B cell (primary cell): ENCODE data around the gene ATG3. TPM values are rescaled to one million over a fixed set of nuclear protein-coding genes. Genes with fewer than 3 reads are reported as not detected.

Experiments
- ATAC-seq: fragments of 200-7000 bp; cut with Tn5 transposase; one replicate; pipeline ENCODE4 v1.10.0; 2021; ENCODE audit warnings: low read depth, mild to moderate bottlenecking, moderate number of reproducible peaks, moderate library complexity
- CTCF ChIA-PET: fragments of 350-600 bp; sonication (Branson Sonifier 250); formaldehyde crosslinking; loops from one replicate; lab custom pipeline; 2021; ENCODE audit warnings: antibody characterized with exemption, inconsistent platforms; lab: Charles Lee
- POLR2A ChIA-PET: fragments of 350-600 bp; sonication (Branson Sonifier 250); formaldehyde crosslinking; loops from one replicate; lab custom pipeline; 2021; ENCODE audit warnings: antibody characterized with exemption; lab: Charles Lee
- DNase-seq: peaks from one replicate; pipeline ENCODE4 v3.0.0; 2013
- H2AFZ ChIP-seq: 2 replicates; pipeline ENCODE4 v1.6.1; 2012; ENCODE audit warnings: mild to moderate bottlenecking, low read depth, low read length; ENCODE audit not compliant: insufficient read depth, poor library complexity, severe bottlenecking
- H3K27ac ChIP-seq, 2 donors: 1 replicate in 1 of 2; 2 replicates in 1 of 2; pipeline ENCODE4 v1.5.1; 2012 to 2013; ENCODE audit warnings: low read length in 2 of 2, mild to moderate bottlenecking in 2 of 2, moderate library complexity in 1 of 2
- H3K27me3 ChIP-seq, 4 experiments: fragments of 200-600 bp in 1 of 4; sonication (generic) in 1 of 4; replicated peaks in 1 of 4; 1 replicate in 2 of 4; 2 replicates in 2 of 4; pipeline versions ENCODE4 v1.6.1 to v1.7.0; 2013 to 2016; ENCODE audit warnings: low read length in 3 of 4, mild to moderate bottlenecking in 2 of 4, mixed read lengths in 1 of 4, moderate library complexity in 1 of 4; ENCODE audit not compliant: insufficient read depth in 4 of 4, control insufficient read depth in 3 of 4; ENCODE audit errors: control extremely low read depth in 1 of 4
- H3K36me3 ChIP-seq, 2 experiments: replicated peaks in 1 of 2; 1 replicate in 1 of 2; 2 replicates in 1 of 2; pipeline versions ENCODE4 v1.6.1 to v1.7.1; 2013; ENCODE audit warnings: low read length in 1 of 2; ENCODE audit not compliant: insufficient read depth in 2 of 2, control insufficient read depth in 1 of 2; ENCODE audit errors: control extremely low read depth in 1 of 2, extremely low read depth in 1 of 2
- H3K4me1 ChIP-seq, 2 donors: fragments of 200-600 bp in 1 of 2; sonication (generic) in 1 of 2; 1 replicate in 1 of 2; 2 replicates in 1 of 2; pipeline versions ENCODE4 v1.5.1 to v1.6.1; 2013 to 2017; ENCODE audit warnings: low read length in 2 of 2; ENCODE audit not compliant: control insufficient read depth in 2 of 2, insufficient read depth in 2 of 2
- H3K4me2 ChIP-seq: replicated peaks from 2 replicates; pipeline ENCODE3; 2012; ENCODE audit warnings: mild to moderate bottlenecking, low read depth, low read length; ENCODE audit not compliant: poor library complexity, severe bottlenecking
- H3K4me3 ChIP-seq, 5 experiments: fragments of 200-600 bp in 1 of 5; sonication (generic) in 1 of 5; 1 replicate in 3 of 5; 2 replicates in 2 of 5; pipeline versions ENCODE4 v1.5.1 to v1.7.0; 2011 to 2016; ENCODE audit warnings: low read length in 4 of 5, mild to moderate bottlenecking in 4 of 5, low read depth in 2 of 5, control low read depth in 1 of 5, moderate library complexity in 1 of 5; ENCODE audit not compliant: insufficient read depth in 1 of 5; ENCODE audit errors: control extremely low read depth in 1 of 5, extremely low read depth in 1 of 5
- H3K79me2 ChIP-seq: fragments of 200-600 bp; sonication (generic); one replicate; pipeline ENCODE4 v1.6.0; 2016; ENCODE audit warnings: low read length; ENCODE audit not compliant: control insufficient read depth, insufficient read depth
- H3K9ac ChIP-seq: fragments of 200-600 bp; sonication (generic); 2 replicates; pipeline ENCODE4 v1.6.1; 2017; ENCODE audit warnings: mild to moderate bottlenecking, low read length, moderate library complexity
- H3K9me3 ChIP-seq, 3 donors: one replicate each; pipeline versions ENCODE4 v1.6.1 to v1.7.1; 2013; ENCODE audit warnings: low read length in 2 of 3; ENCODE audit not compliant: control insufficient read depth in 2 of 3, insufficient read depth in 1 of 3; ENCODE audit errors: control extremely low read depth in 1 of 3
- H4K20me1 ChIP-seq: 2 replicates; pipeline ENCODE4 v1.6.0; 2012; ENCODE audit warnings: mild to moderate bottlenecking, low read length; ENCODE audit not compliant: insufficient read depth, control insufficient read depth, poor library complexity, severe bottlenecking
- H3K27ac Mint-ChIP-seq: one replicate; pipeline ENCODE4 v1.8.0; 2021; ENCODE audit warnings: mixed read lengths
- H3K27me3 Mint-ChIP-seq: one replicate; pipeline ENCODE4 v1.8.0; 2021; ENCODE audit warnings: mixed read lengths
- H3K4me1 Mint-ChIP-seq: one replicate; pipeline ENCODE4 v1.8.0; 2021; ENCODE audit warnings: mixed read lengths
- H3K4me3 Mint-ChIP-seq: one replicate; pipeline ENCODE4 v1.8.0; 2021; ENCODE audit warnings: mixed read lengths
- H3K9me3 Mint-ChIP-seq: one replicate; pipeline ENCODE4 v1.8.0; 2022; ENCODE audit warnings: mixed read lengths; ENCODE audit not compliant: insufficient read depth
- CTCF ChIP-seq: fragments of 200-600 bp; IDR thresholded peaks from one replicate; pipeline ENCODE4 v1.8.0; 2022; ENCODE audit warnings: antibody characterized with exemption, mild to moderate bottlenecking
- EZH2 ChIP-seq: IDR thresholded peaks from 2 replicates; pipeline ENCODE4 v1.6.1; 2012; ENCODE audit warnings: borderline replicate concordance, low read depth, mild to moderate bottlenecking, moderate library complexity, low read length; ENCODE audit not compliant: insufficient read depth, poor library complexity, severe bottlenecking
- WGBS: methylation state at CpG from one replicate; pipeline ENCODE4 v1.1.5; 2013; ENCODE audit warnings: missing lambda C conversion rate; ENCODE audit not compliant: insufficient coverage; 5-methylcytosine and 5-hydroxymethylcytosine counted together
- intact Hi-C: fragments of 100-400 bp; cut with micrococcal nuclease; formaldehyde crosslinking; loops from one replicate; pipeline ENCODE4 v1.10.0; 2022
- polyA plus RNA-seq: library from polyadenylated mRNA; depleted of rRNA; stranded (reverse); fragments of >200 nt; gene quantifications from 2 replicates; pipeline ENCODE4 v1.2.3, GENCODE V29; 2012
- total RNA-seq, 2 donors: library from RNA; stranded (reverse); fragments of 120-200 nt in 1 of 2; gene quantifications; 1 replicate in 1 of 2; 2 replicates in 1 of 2; pipeline versions ENCODE4 v1.2.3 to v1.2.4, GENCODE V29; 2013 to 2022

Gene ATG3
- total and polyA plus RNA-seq, 2 donors (not counting 1 experiment from before 2014, with no cell fraction given): 25.2 to 54.9 TPM

- CTCF ChIA-PET: interaction anchor here (1.0 kb wide), 1 partner anchor 11 kb away, joined by 4 read pairs; no protein-coding TSS in a partner anchor
- TF ChIP-seq CTCF: no peak
- H2AFZ ChIP-seq: no peak overlapping the region
- no peak for ATAC-seq
- intact Hi-C loops: no loop called here
- no peak overlapping the region for H3K4me2 ChIP-seq
- no peak overlapping the region for H3K4me3 Mint-ChIP-seq
- POLR2A ChIA-PET: no interaction called here
- peaks cover 0 to 9% (median 0%) of the 10 kb centered on the region in 3 donors for H3K9me3 ChIP-seq
- peaks cover 5 to 19% of the 10 kb centered on the region in 2 experiments for H3K36me3 ChIP-seq
- no peaks in the 10 kb centered on the region for H3K27me3 Mint-ChIP-seq
- no peak overlapping the region for H3K27ac ChIP-seq
- DNase-seq: no peak
- no peaks in the 10 kb centered on the region for H3K27me3 ChIP-seq
- H3K27ac Mint-ChIP-seq: no peak overlapping the region
- H3K4me1 ChIP-seq: peaks cover 0 to 12% of the 10 kb centered on the region in 2 donors
- H3K79me2 ChIP-seq: no peaks in the 10 kb centered on the region
- H4K20me1 ChIP-seq: no peaks in the 10 kb centered on the region
- H3K4me3 ChIP-seq: no peak overlapping the region
- H3K9me3 Mint-ChIP-seq: no peaks in the 10 kb centered on the region
- no peak overlapping the region for H3K9ac ChIP-seq
- H3K4me1 Mint-ChIP-seq: peaks cover 12% of the 10 kb centered on the region
These were observed 31.5 kb upstream of the ATG3 start for GRCh38 chr3:112593258-112593657.

- no peaks in the 10 kb centered on the region for H3K79me2 ChIP-seq
- no peak overlapping the region for H2AFZ ChIP-seq
- H3K27ac ChIP-seq: no peak overlapping the region
- H3K9ac ChIP-seq: no peak overlapping the region
- WGBS: no CpG with 5 or more reads among the region's 1 CpG
- Mint-ChIP-seq H3K27me3 (no peaks in the 10 kb centered on the region), H3K27ac (no peak overlapping the region), H3K4me3 (no peak overlapping the region), H3K9me3 (no peaks in the 10 kb centered on the region), H3K4me1 (peaks cover 29% of the 10 kb centered on the region)
- H3K4me1 ChIP-seq: peaks cover 10 to 24% of the 10 kb centered on the region in 2 donors
- no peaks in the 10 kb centered on the region for H4K20me1 ChIP-seq
- TF ChIP-seq EZH2: no peak
- TF ChIP-seq CTCF: no peak
- ATAC-seq (no peak), DNase-seq (no peak)
- intact Hi-C loops: no loop called here
- peaks cover 11 to 29% of the 10 kb centered on the region in 2 experiments for H3K36me3 ChIP-seq
- H3K4me2 ChIP-seq: no peak overlapping the region
- no peaks in the 10 kb centered on the region for H3K27me3 ChIP-seq
- H3K9me3 ChIP-seq: peaks cover 0 to under 1% (median 0%) of the 10 kb centered on the region in 3 donors
- H3K4me3 ChIP-seq: no peak overlapping the region
- ChIA-PET POLR2A (interaction anchor here (0.6 kb wide), 1 partner anchor 53 kb away, joined by 4 read pairs; no protein-coding TSS in a partner anchor), CTCF (interaction anchor here (1.6 kb wide), 1 partner anchor 56 kb away, joined by 4 read pairs; no protein-coding TSS in a partner anchor)
These were observed 25.6 kb upstream of the ATG3 start for GRCh38 chr3:112587336-112587735.
